ENCODE data around the gene HNRNPA1. TPM values are rescaled to one million over a fixed set of nuclear protein-coding genes. Genes with fewer than 3 reads are reported as not detected.

The HNRNPA1 gene
- total RNA-seq, 1 experiment from 2014 or later: 3,193 TPM

GRCh38 chr12:54249489-54249888, 31.0 kb upstream of the HNRNPA1 start:
- Histone ChIP-seq H3K14ac (ENCODE audit: insufficient read depth, low read length) (no peak overlapping the region), H3K79me2 (ENCODE audit: insufficient read depth, low read length) (no peaks in the 10 kb centered on the region)
- peaks cover 48 to 80% (median 79%) of the 10 kb centered on the region in 3 experiments; a peak in 6 of 7 replicates for H3K36me3 Mint-ChIP-seq (ENCODE audit: insufficient read depth in 1 of 3, low read depth in 3 of 3)

More at GRCh38 chr12:54249489-54249888, 31.0 kb upstream of the HNRNPA1 start:
- Histone ChIP-seq H3K4ac (ENCODE audit: low read depth, low read length) (no peak overlapping the region), H2BK120ac (ENCODE audit: low read depth, low read length, poor library complexity, severe bottlenecking) (no peak overlapping the region), H4K20me1 (ENCODE audit: control insufficient read depth, insufficient read depth, insufficient read length) (no peaks in the 10 kb centered on the region), H4K8ac (replicated peaks; ENCODE audit: insufficient read length, low read depth, low read length) (no peak overlapping the region), H3K23me2 (ENCODE audit: insufficient read length, low read depth, low read length, poor library complexity, severe bottlenecking) (no peaks in the 10 kb centered on the region), H2AFZ (ENCODE audit: low read length) (no peak overlapping the region), H3K4me1 (ENCODE audit: insufficient read depth, low read length) (no peaks in the 10 kb centered on the region), H3K27ac (ENCODE audit: insufficient read length, low read depth, low read length) (no peak overlapping the region), H2BK20ac (ENCODE audit: low read depth, low read length, poor library complexity, severe bottlenecking) (no peak overlapping the region), H2BK15ac (ENCODE audit: low read depth, low read length) (no peak overlapping the region), H3K56ac (ENCODE audit: insufficient read length, low read depth, low read length) (no peak overlapping the region), H3K18ac (ENCODE audit: insufficient read length, low read depth, low read length) (no peak overlapping the region), H3T11ph (ENCODE audit: low read length) (no peak overlapping the region), H3K23ac (ENCODE audit: insufficient read length, low read depth, low read length) (no peak overlapping the region), H4K5ac (ENCODE audit: insufficient read length, low read depth, low read length) (no peak overlapping the region), H4K91ac (ENCODE audit: insufficient read length, low read depth, low read length) (no peak overlapping the region), H3K9me3 (ENCODE audit: control insufficient read depth, low read depth, low read length) (no peaks in the 10 kb centered on the region), H2BK12ac (ENCODE audit: insufficient read length, low read depth, low read length) (no peak overlapping the region), H3K27me3 (ENCODE audit: insufficient read depth, low read length) (no peaks in the 10 kb centered on the region), H3K4me2 (ENCODE audit: insufficient read depth, insufficient read length, low read length) (no peak overlapping the region), H2BK5ac (ENCODE audit: insufficient read length, low read length) (no peak overlapping the region), H3K9ac (ENCODE audit: extremely low read depth, insufficient read length, low read length) (no peak overlapping the region), H3K79me1 (ENCODE audit: insufficient read depth, low read depth, low read length, poor library complexity, severe bottlenecking) (no peaks in the 10 kb centered on the region), H2AK5ac (ENCODE audit: insufficient read length, low read length) (no peak overlapping the region)
- no peak overlapping the region for H3K4me3 Mint-ChIP-seq
- DNase-seq: no peak
- H3K27me3 Mint-ChIP-seq (ENCODE audit: low read depth): no peaks in the 10 kb centered on the region
- TF ChIP-seq CTCF (conservative IDR thresholded peaks at IDR 0.05): no peak
- H3K4me1 Mint-ChIP-seq: no peaks in the 10 kb centered on the region
- H3K27ac Mint-ChIP-seq: peak overlapping the region in 1 of 3 experiments; percentile 41; a peak in 1 of 7 replicates
- H3K9me3 Mint-ChIP-seq: no peaks in the 10 kb centered on the region
- WGBS (ENCODE audit: extremely low coverage, insufficient read length, low lambda C conversion rate): no CpG with 5 or more reads among the region's 5 CpGs

Data from H9 (cell line).